ENCODE results near the gene GMDS. TPM values are rescaled to one million over a fixed set of nuclear protein-coding genes. Genes with fewer than 3 reads are reported as not detected.

GMDS gene
- total and polyA plus RNA-seq, 2 of the 8 experiments (the other 6 are each of a cell fraction or from before 2014, with no cell fraction given): 16.8 to 50.0 TPM

DNA sequence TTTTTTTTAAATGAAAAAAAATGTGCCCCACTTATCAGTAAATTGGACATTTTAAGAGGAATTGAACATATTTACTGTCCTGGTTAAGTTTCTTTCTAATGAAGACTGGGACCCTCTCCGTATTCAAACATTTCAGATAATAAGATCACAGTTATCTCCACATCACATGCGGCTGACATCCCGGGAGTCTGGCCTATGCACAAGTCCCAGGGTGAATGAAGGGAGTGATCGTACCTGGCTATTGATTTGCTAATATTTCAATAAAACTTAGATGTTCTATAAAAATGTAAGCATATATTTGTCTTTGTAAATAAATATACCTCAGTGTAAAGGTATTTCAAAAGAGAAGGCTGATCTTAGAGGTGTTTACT is 577.6 kb downstream of the GMDS start:
- Histone ChIP-seq H3K9ac (replicated peaks in 1 of 4; ENCODE audit: extremely low read depth in 1 of 4, low read depth in 3 of 4, low read length in 3 of 4) (no peak overlapping the region), H2BK5ac (ENCODE audit: low read depth, low read length) (no peak overlapping the region), H4K20me1 (replicated peaks in 1 of 2; ENCODE audit: control insufficient read depth in 1 of 2, insufficient read depth in 2 of 2, low read length in 2 of 2) (no peaks in the 10 kb centered on the region), H2BK12ac (ENCODE audit: low read depth, low read length) (no peak overlapping the region), H3K79me2 (ENCODE audit: control insufficient read depth in 1 of 2, insufficient read depth in 2 of 2, low read length in 2 of 2) (no peaks in the 10 kb centered on the region), H3K23ac (ENCODE audit: insufficient read length) (no peak overlapping the region), H4K91ac (replicated peaks; ENCODE audit: insufficient read length, low read length) (no peak overlapping the region), H2BK15ac (ENCODE audit: low read length) (no peak overlapping the region), H3K27me3 (replicated peaks in 1 of 4; ENCODE audit: control insufficient read depth in 3 of 4, extremely low read depth in 1 of 4, insufficient read depth in 3 of 4, low read length in 3 of 4) (no peaks in the 10 kb centered on the region), H2BK20ac (ENCODE audit: low read length) (no peak overlapping the region), H2AFZ (ENCODE audit: low read length) (no peak overlapping the region), H3K18ac (ENCODE audit: extremely low read depth, low read length) (no peak overlapping the region), H3K27ac (ENCODE audit: low read depth, low read length) (no peak overlapping the region), H3K56ac (replicated peaks; ENCODE audit: insufficient read length, low read depth, low read length) (no peak overlapping the region), H3K4me1 (replicated peaks in 1 of 4; ENCODE audit: control insufficient read depth in 3 of 4, insufficient read depth in 4 of 4, low read length in 3 of 4) (no peaks in the 10 kb centered on the region), H2AK5ac (ENCODE audit: low read depth, low read length) (no peak overlapping the region), H3K4me2 (ENCODE audit: insufficient read depth in 1 of 2, low read depth in 2 of 2, low read length in 2 of 2) (no peak overlapping the region), H3K14ac (ENCODE audit: insufficient read length) (no peak overlapping the region), H4K5ac (ENCODE audit: insufficient read length, low read depth, low read length) (no peak overlapping the region), H2BK120ac (replicated peaks; ENCODE audit: low read depth, low read length) (no peak overlapping the region), H3K4me3 (ENCODE audit: extremely low read depth in 1 of 4, insufficient read depth in 2 of 4, low read depth in 3 of 4, low read length in 4 of 4) (no peak overlapping the region), H3K79me1 (ENCODE audit: low read depth, low read length) (no peaks in the 10 kb centered on the region), H4K8ac (ENCODE audit: extremely low read depth, insufficient read depth, low read length) (no peak overlapping the region), H3K23me2 (ENCODE audit: low read depth, low read length) (no peaks in the 10 kb centered on the region), H3K9me3 (ENCODE audit: insufficient read depth in 2 of 2, low read depth in 1 of 2, low read length in 1 of 2) (no peaks in the 10 kb centered on the region), H3K36me3 (ENCODE audit: control insufficient read depth in 2 of 4, insufficient read depth in 4 of 4, low read length in 3 of 4) (no peaks in the 10 kb centered on the region), H3K4ac (replicated peaks; ENCODE audit: insufficient read length, low read depth, low read length) (no peak overlapping the region)
- FAIRE-seq (no peak), DNase-seq (ENCODE audit: low read depth in 1 of 2, low spot score in 2 of 2) (no peak)
- ChIA-PET CTCF (ENCODE audit: partially characterized antibody) (interaction anchor here (1.1 kb wide), 1 partner anchor 19 kb away, joined by 5 read pairs; no protein-coding TSS in a partner anchor), POLR2A (ENCODE audit: partially characterized antibody) (no interaction called here)
- WGBS, 2 experiments (ENCODE audit: extremely low coverage in 1 of 2, insufficient coverage in 1 of 2, insufficient read length in 1 of 2, insufficient replicate concordance in 2 of 2, low coverage in 1 of 2, low lambda C conversion rate in 2 of 2, missing lambda C conversion rate in 1 of 2): 93% methylated on average over 4 of the region's 4 CpGs; no CpG with 5 or more reads in 1 of the 2 experiments
- TF ChIP-seq SIX5 (IDR thresholded peaks at IDR 0.05; ENCODE audit: low read depth, low read length) (no peak), TBP (IDR thresholded peaks at IDR 0.05; ENCODE audit: low read depth, low read length) (no peak), GABPA (IDR thresholded peaks at IDR 0.05; ENCODE audit: borderline replicate concordance, insufficient read depth, low read length) (no peak)
